Skeletal muscle tissue (tissue), 4 donors: ENCODE measurements around the gene SURF4. TPM values are rescaled to one million over a fixed set of nuclear protein-coding genes. Genes with fewer than 3 reads are reported as not detected.
A peak's percentile ranks its signal among the peaks of the same experiment; 100 is the strongest.
"Not testable (repeated sequence)": the region's sequence is repeated elsewhere in the genome, so short reads cannot be mapped to it uniquely, and the experiment has no call there.

Source experiments
- H3K27ac ChIP-seq: one replicate; pipeline ENCODE4 v1.7.0; 2013; ENCODE audit warnings: mild to moderate bottlenecking, low read depth, low read length, inconsistent platforms
- H3K27me3 ChIP-seq, 3 donors: one replicate each; pipeline ENCODE4 v1.7.0; 2013; ENCODE audit warnings: low read length in 3 of 3; ENCODE audit not compliant: control insufficient read depth in 3 of 3, insufficient read depth in 3 of 3
- H3K36me3 ChIP-seq, 3 donors: one replicate each; pipeline ENCODE4 v1.7.0; 2013; ENCODE audit warnings: low read length in 3 of 3; ENCODE audit not compliant: control insufficient read depth in 3 of 3, insufficient read depth in 3 of 3
- H3K4me1 ChIP-seq, 3 donors: one replicate each; pipeline ENCODE4 v1.7.0; 2013; ENCODE audit warnings: low read length in 3 of 3, mild to moderate bottlenecking in 3 of 3; ENCODE audit not compliant: control insufficient read depth in 3 of 3, insufficient read depth in 3 of 3
- H3K4me3 ChIP-seq, 3 donors: one replicate each; pipeline ENCODE4 v1.7.0; 2013; ENCODE audit warnings: low read length in 3 of 3
- H3K9ac ChIP-seq, 3 donors: one replicate each; pipeline ENCODE4 v1.7.0; 2013; ENCODE audit warnings: low read length in 3 of 3, mild to moderate bottlenecking in 3 of 3, moderate library complexity in 2 of 3, low read depth in 1 of 3
- H3K9me3 ChIP-seq, 3 donors: one replicate each; pipeline ENCODE4 v1.7.0; 2013; ENCODE audit warnings: low read length in 3 of 3; ENCODE audit not compliant: control insufficient read depth in 3 of 3
- total RNA-seq: library from RNA; depleted of rRNA; stranded (reverse); fragments of >200 nt; gene quantifications from one replicate; pipeline ENCODE4 v1.2.3, GENCODE V29; 2014
- donor health status: Osteomylitis.

SURF4 gene
- total RNA-seq, 1 donor from 2014 or later: 166 TPM

- H3K9me3 ChIP-seq: no peaks in the 10 kb centered on the region
- peaks cover 12 to 23% (median 22%) of the 10 kb centered on the region in 3 donors for H3K4me1 ChIP-seq
- no peaks in the 10 kb centered on the region for H3K27me3 ChIP-seq
- no peak overlapping the region for H3K4me3 ChIP-seq
- peaks cover 0 to under 1% (median 0%) of the 10 kb centered on the region in 3 donors for H3K36me3 ChIP-seq
- H3K9ac ChIP-seq: no peak overlapping the region
- no peak overlapping the region for H3K27ac ChIP-seq
Measured at GRCh38 chr9:133377721-133378216, 1.9 kb upstream of the SURF4 start.

- not testable (repeated sequence) for H3K36me3 ChIP-seq, H3K4me3 ChIP-seq, H3K27ac ChIP-seq, H3K9ac ChIP-seq, H3K9me3 ChIP-seq, H3K27me3 ChIP-seq
- peaks cover 17 to 28% (median 27%) of the 10 kb centered on the region in 3 donors for H3K4me1 ChIP-seq
Measured at GRCh38 chr9:133377280-133377679, 1.4 kb upstream of the SURF4 start.

GRCh38 chr9:133375116-133375723 is 640 bp downstream of the SURF4 start:
- H3K9ac ChIP-seq: peak overlapping the region; percentile 92 to 94 (median 94)
- H3K27me3 ChIP-seq: no peaks in the 10 kb centered on the region
- peak overlapping the region; percentile 80 for H3K27ac ChIP-seq
- peak overlapping the region; percentile 79 to 91 (median 85) for H3K4me3 ChIP-seq
- H3K4me1 ChIP-seq: peaks cover 38 to 48% (median 48%) of the 10 kb centered on the region in 3 donors
- H3K36me3 ChIP-seq: peaks cover 4 to 8% (median 5%) of the 10 kb centered on the region in 3 donors
- H3K9me3 ChIP-seq: no peaks in the 10 kb centered on the region

- H3K27me3 ChIP-seq: no peaks in the 10 kb centered on the region
- peak overlapping the region; percentile 79 to 91 (median 85) for H3K4me3 ChIP-seq
- peaks cover 40 to 54% (median 53%) of the 10 kb centered on the region in 3 donors for H3K4me1 ChIP-seq
- H3K27ac ChIP-seq: peak overlapping the region; percentile 80
- H3K36me3 ChIP-seq: peaks cover 5 to 11% (median 7%) of the 10 kb centered on the region in 3 donors
- no peaks in the 10 kb centered on the region for H3K9me3 ChIP-seq
- peak overlapping the region; percentile 92 to 94 (median 94) for H3K9ac ChIP-seq
Measured at GRCh38 chr9:133374612-133375115, 1.2 kb downstream of the SURF4 start.

- H3K27ac ChIP-seq: no peak overlapping the region
- H3K36me3 ChIP-seq: peaks cover 7 to 13% (median 7%) of the 10 kb centered on the region in 3 donors
- H3K9ac ChIP-seq: peak overlapping the region in 1 of 3 donors; percentile 60
- no peaks in the 10 kb centered on the region for H3K27me3 ChIP-seq
- H3K4me3 ChIP-seq: peak overlapping the region in 2 of 3 donors; percentile 24 to 27
- H3K9me3 ChIP-seq: no peaks in the 10 kb centered on the region
- peaks cover 63 to 79% (median 78%) of the 10 kb centered on the region in 3 donors for H3K4me1 ChIP-seq
Measured at GRCh38 chr9:133372144-133372543, 3.7 kb downstream of the SURF4 start.

GRCh38 chr9:133371261-133371711 is 4.6 kb downstream of the SURF4 start:
- peaks cover 65 to 74% (median 71%) of the 10 kb centered on the region in 3 donors for H3K4me1 ChIP-seq
- no peaks in the 10 kb centered on the region for H3K27me3 ChIP-seq
- no peaks in the 10 kb centered on the region for H3K9me3 ChIP-seq
- H3K27ac ChIP-seq: peak overlapping the region; percentile 36
- peak overlapping the region in 1 of 3 donors; percentile 35 for H3K4me3 ChIP-seq
- peak overlapping the region; percentile 40 to 60 (median 50) for H3K9ac ChIP-seq
- H3K36me3 ChIP-seq: peaks cover 15 to 21% (median 15%) of the 10 kb centered on the region in 3 donors

GRCh38 chr9:133370685-133371084 is 5.2 kb downstream of the SURF4 start:
- Histone ChIP-seq H3K27me3 (no peaks in the 10 kb centered on the region), H3K9ac (peak overlapping the region; percentile 7 to 60 (median 40)), H3K9me3 (no peaks in the 10 kb centered on the region), H3K36me3 (peaks cover 21 to 27% (median 21%) of the 10 kb centered on the region in 3 donors), H3K27ac (no peak overlapping the region), H3K4me1 (peaks cover 65 to 74% (median 71%) of the 10 kb centered on the region in 3 donors), H3K4me3 (no peak overlapping the region)

GRCh38 chr9:133369933-133370332 is 5.9 kb downstream of the SURF4 start:
- Histone ChIP-seq H3K4me3 (no peak overlapping the region), H3K27ac (no peak overlapping the region), H3K27me3 (no peaks in the 10 kb centered on the region), H3K9ac (peak overlapping the region in 2 of 3 donors; percentile 20 to 40), H3K9me3 (no peaks in the 10 kb centered on the region), H3K36me3 (peaks cover 27 to 34% (median 27%) of the 10 kb centered on the region in 3 donors), H3K4me1 (peaks cover 62 to 71% (median 69%) of the 10 kb centered on the region in 3 donors)

GRCh38 chr9:133369422-133369821 is 6.4 kb downstream of the SURF4 start:
- no peaks in the 10 kb centered on the region for H3K9me3 ChIP-seq
- H3K4me3 ChIP-seq: no peak overlapping the region
- H3K9ac ChIP-seq: peak overlapping the region in 2 of 3 donors; percentile 20 to 40
- H3K27ac ChIP-seq: no peak overlapping the region
- peaks cover 61 to 66% (median 64%) of the 10 kb centered on the region in 3 donors for H3K4me1 ChIP-seq
- H3K36me3 ChIP-seq: peaks cover 30 to 38% (median 31%) of the 10 kb centered on the region in 3 donors
- H3K27me3 ChIP-seq: no peaks in the 10 kb centered on the region
